CD4-positive, alpha-beta T cell treated with Interleukin-4 for 1 hour (primary cell): ENCODE measurements around the gene CD84.
"Not testable (repeated sequence)": the region's sequence is repeated elsewhere in the genome, so short reads cannot be mapped to it uniquely, and the experiment has no call there.

ENCODE experiments used
- DNase-seq, 2 donors: peaks; one replicate each; pipeline ENCODE4 v3.0.0-alpha.2; 2020 to 2022

Gene CD84

DNA sequence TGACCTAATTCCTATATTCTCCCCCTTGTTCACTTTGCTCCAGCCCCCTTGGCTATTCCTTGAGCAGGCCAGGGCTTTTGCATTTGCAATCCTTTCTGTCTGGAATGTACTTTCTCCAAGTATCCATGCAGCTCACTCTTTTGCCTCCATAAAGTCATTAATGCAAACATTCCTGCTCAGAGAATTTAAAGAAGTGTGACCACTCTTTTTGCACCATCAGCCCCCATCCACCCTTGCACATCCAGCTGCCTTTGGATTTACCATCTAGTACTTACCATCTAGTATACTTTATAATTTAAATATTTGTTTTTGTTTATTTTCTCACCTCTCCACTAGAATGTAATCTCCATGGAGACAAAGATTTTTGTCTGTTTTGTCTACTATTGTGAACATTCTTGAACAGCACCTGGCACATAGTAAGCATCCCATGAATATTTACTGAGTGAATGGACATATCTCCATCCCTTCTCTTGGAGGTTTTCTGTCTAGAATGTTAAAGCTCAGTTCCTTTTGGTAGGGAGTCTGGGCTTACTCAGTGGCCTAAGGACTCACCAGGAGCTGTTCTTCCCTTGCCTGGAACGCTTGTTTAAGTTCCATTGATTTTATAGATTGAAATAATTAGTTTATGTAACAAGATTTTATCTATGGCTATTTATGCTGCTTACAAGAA is 78.8 kb downstream of the CD84 start:
- no peak for DNase-seq

DNA sequence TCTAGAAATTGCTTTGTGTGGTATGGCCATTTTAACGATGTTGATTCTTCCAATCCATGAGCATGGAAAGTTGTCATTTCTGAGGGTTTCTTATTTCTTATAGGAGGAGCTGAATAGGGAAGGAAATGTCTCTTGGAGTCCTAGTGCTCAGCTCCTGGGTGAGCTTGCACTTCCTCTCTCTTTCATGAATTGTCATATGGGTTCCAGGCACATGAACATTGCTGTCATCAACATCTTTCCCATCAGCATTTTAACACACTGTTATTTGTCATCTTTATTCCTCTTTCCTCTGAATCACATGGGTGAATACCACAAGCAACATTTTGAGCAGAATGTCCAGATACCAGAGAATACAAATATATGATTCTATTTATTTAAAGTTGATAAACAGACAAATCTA is 79.7 kb downstream of the CD84 start:
- DNase-seq: no peak

DNA sequence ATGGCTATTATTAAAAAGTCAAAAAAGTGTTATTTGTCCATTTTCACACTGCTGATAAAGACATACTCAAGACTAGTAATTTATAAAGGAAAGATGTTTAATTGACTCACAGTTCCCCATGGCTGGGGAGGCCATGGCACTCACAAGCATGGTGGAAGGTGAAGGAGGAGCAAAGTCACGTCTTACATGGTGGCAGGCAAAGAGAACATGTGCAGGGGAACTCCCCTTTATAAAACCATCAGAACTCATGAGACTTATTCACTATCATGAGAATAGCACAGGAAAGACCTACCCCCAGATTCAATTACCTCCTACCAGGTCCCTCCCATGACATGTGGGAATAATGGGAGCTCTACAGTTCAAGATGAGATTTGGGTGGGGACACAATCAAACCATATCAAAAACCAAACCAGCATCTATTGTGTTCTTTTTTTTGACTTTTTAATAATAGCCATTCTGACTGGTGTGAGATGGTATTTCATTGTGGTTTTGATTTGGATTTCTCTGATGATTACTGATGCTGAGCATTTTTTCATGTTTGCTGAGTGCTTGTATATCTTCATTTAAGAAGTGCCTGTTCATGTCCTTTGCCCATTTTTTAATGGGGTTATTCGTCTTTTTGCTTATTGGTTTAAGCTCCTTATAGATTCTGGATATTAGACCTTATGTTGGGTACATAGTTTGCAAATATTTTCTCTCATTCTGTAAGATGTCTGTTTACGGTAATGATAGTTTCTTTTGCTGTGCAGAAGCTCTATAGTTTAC is 80.8 kb downstream of the CD84 start:
- DNase-seq: not testable (repeated sequence)

DNA sequence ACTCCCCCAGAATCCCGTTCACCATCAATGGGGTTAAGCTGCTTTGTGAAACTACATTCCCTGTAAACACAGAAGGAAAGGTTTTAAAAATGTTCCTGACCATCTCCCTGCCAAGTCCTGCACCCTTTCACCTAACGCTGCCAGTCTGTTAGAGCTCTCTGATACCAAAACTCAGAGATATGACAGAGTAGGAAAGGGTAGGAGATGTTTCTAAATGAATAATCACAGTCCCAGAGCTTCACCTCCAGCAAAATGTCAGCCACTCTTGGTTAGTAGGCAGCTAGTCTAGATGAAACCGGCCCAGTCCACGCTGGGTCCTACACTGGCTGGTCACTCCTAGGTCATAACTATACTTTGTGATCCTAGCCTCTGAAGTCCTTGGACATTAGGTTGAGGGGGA is 83.0 kb downstream of the CD84 start:
- DNase-seq: no peak

DNA sequence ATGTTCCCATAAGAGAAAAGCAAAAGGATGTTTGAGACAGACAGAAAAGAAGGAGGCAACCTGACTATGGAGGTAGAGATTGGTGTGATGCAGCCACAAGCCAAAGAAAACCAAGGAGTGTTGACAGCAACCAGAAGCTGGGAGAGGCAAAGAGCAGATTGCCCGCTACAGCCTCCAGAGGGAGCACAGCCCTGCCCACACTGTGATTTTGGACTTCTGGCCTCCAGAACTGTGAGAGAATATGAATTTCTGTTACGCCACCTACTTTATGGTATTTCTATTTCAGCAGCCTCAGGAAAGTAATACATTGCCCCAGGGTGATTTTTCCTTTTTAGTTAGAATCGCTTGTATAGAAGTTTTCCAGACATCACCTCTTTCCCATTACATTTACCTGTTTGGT is 84.7 kb downstream of the CD84 start:
- DNase-seq: no peak

DNA sequence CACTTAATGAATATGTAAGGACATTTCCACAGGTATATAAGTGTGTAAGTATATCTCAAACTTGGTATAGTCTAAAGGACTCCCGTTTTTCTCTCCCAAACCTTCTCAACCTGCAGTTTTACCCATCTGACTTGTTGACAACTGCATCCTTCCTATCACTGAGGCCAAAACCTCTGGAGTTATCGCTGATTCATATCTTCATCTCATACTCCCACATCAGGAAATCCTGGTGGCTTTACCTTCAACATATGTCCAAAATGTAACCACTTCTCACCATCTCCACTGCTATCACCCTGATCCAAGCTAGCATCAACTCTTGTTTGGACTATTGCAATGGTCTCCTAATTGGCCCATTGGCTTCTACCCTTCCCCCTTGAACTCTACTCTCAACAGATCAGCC is 86.7 kb downstream of the CD84 start:
- DNase-seq: no peak

DNA sequence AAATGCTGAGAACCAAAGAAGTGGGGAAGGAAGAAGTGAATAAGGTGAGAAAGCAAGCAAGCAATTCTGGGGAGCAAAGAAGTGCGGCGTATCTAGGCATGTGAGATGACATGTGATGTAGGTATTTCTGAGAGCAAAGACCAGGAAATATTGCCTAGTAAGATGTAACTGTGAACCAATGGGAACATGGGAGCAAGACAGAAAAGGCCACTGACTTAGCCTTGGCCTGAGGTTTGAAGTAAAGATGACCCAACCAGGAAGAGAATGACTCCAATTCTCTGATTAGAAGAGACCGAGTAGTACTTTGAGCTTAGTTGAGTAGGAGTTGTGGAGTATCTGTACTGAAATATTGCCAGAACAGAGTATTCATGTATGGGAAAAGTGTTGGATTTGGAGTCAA is 87.3 kb downstream of the CD84 start:
- DNase-seq: no peak
